Limb (tissue), 2 donors: Measurements from ENCODE around the gene FYN.

Source experiments
- DNase-seq, 2 donors: peaks; one replicate each; pipeline ENCODE4 v3.0.0-alpha.2; 2016; ENCODE audit errors: extremely low spot score in 2 of 2

FYN gene

DNA sequence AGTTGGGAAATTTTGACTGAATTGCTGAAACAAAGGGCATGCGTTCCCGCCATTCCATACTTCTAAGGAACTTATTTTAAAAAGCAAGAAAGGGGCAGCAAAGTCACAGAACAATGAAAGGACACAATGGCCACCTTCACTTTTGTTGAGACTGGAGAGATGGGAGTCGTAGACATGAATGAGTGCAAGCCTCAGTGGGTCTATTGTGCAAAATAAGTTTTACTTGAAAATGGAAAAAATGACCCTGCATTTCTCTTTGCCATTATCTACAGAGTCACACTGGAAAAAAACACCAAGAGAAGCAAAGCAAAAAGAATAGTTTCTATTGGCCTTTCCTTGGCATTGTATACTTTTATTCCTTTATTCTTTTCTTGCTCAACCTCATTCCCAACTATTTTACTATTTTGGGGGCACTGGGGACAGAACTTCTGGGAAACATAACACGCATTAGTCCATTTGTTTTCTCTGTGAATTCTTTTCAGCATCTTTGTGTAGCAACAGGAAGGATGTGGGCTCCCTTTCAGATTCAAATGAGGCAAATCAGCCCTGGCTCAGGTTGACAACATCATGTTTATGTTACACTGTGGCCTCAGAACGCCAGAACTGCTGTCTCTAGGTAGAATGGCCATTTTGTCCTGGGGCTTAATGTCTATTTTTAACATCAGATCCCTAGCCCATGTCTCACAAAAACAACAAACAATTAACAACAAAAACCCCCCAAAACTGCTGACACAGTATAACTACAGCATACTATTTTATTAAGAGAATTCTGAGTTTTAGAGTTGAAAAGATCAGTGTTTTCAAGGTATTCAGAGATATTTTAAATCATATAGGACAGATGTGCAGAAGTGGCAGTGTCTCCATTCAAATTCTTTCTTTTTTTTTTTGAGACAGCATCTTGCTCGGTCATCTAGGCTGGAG lies 122.2 kb downstream of the FYN start:
- DNase-seq = no peak

DNA sequence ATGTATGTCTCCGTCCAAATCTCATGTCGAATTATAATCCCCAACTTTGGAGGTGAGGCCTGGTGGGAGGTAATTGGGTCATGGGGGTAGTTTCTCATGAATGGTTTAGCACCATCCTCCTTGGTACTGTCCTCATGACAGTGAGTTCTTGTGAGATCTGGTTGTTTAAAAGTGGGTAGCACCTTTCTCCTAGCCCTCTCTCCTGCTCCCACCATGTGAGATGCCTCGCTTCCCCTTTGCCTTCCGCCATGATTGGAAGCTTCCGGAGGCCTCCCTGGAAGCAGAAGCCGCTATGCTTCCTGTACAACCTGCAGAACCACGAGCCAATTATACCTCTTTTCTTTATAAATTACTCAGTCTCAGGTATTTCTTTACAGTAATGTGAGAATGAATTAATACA lies 123.1 kb downstream of the FYN start:
- DNase-seq = no peak

DNA sequence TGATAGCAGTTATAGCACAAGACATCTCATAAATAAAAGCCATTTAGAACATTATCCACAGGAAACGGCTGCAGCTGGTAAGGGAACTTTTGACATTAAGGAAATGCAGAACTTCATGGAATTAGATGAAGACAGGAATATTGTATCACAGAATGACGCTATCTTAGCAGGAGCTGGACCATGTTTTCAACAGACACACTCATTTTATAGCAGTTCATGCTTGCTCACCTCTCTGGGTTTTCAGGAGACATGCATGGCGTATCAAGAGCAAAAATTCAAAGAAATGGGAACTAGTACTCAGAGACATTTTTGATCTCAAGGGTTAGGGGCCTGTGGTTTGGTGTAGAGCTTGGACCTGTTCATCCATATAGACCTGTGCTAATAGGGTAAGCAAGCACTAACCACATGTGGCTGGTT lies 125.0 kb downstream of the FYN start:
- no peak for DNase-seq

DNA sequence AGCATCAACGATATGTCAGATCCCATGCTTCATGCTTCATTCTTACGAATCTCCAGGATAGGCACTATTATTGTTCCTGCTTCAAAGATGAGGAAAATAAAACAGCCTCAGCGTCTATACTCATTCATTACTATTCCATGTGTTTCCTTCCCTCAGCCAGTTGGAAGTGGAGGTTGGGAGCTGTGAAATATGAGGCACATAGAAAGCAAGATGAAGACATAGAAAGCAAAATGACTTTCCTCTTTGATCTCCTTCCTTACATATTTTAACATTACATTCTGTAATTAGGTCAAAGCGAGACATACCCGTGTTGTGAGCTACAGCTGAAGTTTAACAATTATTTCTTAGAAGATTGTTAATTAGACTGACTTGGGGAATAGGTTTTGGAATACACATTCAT lies 125.4 kb downstream of the FYN start:
- peak in 1 of 2 donors; percentile 44 for DNase-seq

DNA sequence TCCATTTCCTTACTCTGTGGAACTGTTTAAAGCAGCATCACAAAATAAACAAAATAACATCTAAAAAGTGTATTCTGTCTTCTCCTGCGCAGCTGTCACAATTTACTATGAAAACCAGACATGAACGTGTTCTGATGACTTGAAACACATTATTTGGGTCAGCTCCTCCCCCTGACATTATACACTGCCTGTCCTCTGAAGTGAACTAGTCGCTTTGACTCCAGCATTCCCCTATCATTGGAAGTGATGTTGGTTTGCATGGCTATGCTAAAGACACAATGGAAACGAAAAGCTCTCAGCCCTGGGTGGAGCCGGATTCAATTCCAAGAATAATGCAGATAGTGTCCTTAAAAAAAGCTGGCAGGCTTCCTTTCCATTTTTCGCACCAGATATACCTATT lies 125.9 kb downstream of the FYN start:
- no peak for DNase-seq

DNA sequence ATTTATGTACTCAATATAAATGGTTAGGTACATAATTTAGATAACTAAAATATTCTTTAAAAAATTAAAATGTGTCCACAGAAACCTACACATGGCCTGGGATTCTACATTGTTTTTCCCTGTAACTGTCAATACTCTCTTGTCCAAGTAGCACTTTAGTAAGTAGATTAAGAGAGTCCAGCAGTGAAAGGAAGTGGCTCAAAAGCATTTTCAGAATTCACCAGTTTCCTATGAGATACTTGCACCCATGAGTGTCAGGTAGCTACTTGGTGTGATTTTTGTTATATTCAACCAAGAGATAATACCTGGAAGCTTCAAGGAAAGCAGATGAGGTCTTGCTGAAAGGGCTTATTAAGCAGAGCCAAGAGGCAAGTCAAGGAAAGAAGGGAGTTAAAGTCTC lies 126.3 kb downstream of the FYN start:
- no peak for DNase-seq

DNA sequence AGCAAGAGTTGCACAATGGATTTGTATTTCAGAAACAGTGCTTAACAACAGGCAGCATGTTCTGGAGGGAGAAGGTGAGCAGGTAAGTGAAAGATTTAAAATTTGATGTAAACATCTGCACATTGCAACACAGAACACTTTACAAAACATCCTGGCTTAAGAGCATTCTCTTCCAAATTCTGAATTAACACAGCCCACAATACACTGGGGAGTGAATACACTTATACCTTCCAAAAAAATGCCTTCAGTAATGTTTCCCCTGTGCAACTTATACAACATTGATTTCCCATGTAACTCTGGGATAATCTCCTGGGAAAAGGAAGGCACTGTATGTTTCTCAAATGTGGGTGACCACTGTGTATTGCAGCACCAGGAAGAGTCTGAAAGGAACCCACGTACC lies 127.6 kb downstream of the FYN start:
- no peak for DNase-seq

DNA sequence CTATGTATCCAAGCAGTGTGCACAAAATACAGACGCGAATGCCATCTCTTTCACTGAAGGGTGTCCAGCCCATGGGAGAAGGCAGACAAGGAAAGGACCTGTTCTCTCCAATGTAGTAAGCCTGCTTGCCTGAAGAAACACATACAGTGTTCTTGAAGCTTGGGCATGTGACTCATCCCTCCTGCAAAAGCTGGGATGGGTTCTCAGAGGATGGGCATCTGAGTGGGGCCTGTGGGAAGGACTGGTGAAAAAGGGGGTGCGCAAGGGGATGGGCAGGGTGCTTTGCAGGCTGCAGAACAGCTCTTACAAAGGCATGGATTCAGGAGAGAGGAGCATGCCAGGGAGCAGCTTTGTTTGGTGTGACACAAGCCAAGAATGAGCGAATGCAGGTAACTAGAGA lies 128.1 kb downstream of the FYN start:
- no peak for DNase-seq

DNA sequence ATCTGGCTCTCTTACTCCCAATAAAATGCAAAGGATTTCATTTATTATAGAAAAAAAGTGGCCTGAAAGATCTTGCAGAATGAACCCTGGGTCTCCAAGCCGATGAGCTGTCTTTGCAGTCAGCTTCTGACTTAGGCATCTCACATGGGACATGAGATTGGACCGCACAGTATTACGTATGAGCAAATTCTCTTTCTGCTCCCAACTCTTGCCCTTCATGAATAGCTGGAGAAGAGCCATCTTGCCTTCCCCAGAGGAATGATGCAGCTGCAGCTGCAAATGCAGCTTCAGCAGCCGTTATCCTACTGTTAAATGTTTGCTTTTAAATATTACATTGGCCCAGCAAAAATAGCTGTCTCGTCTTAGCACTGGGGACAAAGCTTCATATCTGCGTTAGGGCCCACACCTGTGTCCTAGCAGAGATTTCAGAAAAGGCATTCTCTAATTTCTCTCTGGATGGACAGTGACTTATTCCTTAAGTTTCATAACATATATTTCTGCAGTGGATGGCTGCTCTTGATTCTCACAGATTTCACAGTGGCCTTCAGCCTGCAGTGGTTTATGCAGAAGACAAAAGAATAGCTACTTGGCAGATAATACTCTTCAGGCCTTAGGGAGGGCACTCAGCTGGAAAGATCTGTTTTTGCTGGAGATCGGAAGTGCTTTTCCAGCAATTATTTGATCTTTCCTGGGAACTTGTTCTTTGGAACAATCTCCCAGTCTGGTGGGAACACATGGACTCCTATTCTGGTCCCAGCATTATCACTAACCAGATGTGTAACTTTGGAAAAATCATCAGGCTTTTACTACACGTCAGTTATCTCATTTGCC lies 129.2 kb downstream of the FYN start:
- peak; percentile 74 to 82 for DNase-seq

DNA sequence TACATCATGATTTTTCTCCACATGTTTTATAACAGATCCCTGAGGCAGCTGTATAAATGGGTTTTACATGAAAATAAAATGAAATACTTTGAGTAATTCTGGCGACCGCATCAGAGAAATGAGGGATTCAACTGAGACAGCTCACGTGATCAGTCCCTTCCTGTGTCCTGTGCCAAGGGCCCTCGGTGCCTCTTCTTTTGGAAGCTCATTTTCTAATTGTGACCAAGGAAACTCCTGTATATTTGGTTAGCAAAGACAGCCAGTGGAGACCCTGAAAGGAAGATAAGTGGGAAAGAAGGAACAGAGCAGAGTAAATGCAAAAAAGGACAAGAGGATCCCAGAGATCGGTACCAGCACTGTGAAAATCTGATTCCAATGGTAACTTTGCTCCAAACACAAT lies 129.9 kb downstream of the FYN start:
- DNase-seq = no peak

DNA sequence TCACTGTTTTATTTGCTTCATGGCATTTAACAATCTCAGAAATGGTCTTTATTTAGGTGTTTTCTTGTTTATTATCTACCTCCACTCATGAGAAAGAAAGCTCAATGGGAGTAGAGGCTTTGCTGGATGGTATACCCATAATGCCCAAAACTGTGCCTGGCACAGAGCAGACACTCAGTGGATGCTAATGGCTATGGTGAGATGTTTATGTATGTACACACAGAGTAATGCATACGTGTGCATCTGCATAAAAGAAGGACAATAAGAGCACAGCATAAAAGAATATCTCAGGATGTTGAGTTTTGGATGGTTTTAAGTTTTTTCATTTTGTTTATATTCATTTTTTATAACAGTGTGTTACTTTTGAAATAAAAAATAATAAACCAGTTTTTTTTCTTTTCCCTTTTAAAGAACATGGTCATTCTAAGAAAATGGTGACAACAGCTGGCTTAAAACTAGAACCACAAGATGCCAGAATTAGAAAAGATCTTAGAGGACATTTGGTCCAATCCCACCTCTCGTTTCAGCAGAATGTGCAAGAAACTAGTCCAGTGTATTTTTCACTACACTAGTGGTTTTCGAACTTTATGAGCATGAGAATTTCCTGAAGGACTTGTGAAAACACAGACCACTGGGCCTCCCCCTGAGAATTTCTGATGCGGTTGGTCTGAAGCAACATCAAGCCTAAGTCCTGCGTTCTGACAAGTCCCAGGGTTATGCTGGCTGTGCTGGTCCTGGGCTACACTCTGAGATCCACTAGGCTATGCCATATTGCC lies 131.9 kb downstream of the FYN start:
- no peak for DNase-seq

DNA sequence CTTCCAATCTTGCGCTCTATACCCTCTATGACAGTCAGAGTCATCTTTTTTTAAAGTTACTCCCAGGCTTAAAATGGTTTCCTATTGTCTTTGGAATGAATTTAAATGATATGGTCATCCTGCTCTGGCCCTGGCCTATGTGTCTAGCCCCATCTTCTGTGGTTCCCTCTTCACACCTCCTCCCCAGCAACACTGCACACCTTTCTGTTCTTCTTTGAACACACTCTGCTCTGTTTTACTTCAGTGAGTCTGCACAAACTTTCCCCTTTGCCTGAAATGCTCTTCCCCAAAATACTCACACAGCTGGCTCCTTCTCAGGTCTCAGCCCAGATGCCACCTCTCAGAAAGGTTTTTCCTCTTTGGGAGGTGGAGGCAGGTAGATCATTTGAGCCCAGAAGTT lies 132.7 kb downstream of the FYN start:
- no peak for DNase-seq

DNA sequence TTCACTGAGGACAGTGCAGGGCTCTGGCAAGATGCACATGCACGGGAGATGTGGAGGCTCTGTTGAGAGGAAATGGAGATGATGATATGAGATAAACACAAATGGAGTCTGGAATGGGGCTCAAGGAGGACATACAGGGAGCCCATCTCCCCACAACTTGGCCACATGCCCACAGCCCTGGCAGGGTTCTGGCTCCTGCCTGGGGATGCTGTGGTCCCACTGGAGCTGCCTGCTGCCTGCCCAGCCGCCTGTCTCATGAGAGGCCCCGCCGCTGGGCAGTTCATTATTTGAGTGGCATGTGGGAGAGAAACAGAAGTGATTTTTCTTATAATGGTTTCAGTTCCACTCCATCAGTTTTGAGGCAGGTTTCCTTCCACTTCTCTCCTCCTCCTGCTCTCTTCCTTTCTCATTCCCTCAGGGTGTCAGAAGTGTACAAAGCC lies 134.0 kb downstream of the FYN start:
- no peak for DNase-seq

DNA sequence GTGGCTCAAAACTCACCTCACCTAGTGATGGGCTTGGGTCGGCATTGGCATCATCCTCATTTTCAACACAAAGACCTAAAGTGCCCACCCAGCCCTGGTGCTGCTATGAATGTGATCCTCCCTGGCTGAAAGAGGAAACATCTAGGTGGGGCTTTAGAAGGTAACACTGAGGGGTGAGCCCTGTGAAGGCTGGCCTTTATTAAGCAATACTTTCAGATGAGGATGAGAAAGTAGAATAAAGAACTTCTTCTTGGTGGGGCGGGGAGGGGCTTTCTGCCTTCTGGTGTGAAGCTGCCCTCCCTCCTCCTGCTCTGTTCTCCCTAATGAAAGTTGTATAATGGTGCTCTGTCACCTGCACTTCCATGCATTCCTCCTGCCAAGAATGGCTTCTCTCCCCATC lies 134.6 kb downstream of the FYN start:
- no peak for DNase-seq

DNA sequence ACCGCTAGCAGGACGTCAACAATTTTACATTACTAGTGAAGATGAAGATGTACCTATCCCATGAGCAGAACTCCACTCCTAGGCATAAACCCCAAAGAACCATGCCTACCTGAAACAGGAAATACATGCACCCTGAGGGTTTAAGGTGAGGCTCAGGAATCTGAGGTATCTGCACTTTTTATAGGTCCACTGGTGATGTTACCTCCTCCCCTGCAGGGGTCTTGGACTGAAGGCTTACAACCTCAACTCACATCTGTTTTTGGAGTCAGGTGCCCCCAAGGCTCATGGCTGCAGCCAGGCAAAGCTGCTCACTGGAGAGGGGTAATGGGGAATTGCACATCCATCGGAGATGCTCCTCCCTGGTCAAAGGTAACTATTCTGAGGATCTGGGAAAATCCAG lies 135.1 kb downstream of the FYN start:
- no peak for DNase-seq

DNA sequence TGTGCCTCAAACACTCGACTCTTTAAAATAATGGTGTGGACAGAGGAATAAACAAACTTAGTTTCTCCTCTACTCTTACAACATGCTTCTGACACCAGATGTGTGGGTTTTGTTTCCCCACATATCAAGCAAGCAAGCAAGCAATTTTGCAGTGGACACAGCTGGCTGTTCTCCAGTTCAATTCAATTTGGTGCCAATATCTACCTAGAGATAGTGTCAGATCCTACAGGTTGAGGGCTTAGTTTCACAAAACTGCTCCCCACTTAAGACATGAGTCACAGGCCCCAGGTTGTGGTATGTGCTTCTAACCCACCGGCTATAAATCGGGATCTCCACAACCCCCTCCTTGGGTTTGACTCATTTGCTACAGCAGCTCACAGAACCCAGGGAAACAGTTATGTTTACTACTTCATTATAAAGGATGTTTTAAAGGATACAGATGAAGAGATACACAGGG lies 136.2 kb downstream of the FYN start:
- no peak for DNase-seq

DNA sequence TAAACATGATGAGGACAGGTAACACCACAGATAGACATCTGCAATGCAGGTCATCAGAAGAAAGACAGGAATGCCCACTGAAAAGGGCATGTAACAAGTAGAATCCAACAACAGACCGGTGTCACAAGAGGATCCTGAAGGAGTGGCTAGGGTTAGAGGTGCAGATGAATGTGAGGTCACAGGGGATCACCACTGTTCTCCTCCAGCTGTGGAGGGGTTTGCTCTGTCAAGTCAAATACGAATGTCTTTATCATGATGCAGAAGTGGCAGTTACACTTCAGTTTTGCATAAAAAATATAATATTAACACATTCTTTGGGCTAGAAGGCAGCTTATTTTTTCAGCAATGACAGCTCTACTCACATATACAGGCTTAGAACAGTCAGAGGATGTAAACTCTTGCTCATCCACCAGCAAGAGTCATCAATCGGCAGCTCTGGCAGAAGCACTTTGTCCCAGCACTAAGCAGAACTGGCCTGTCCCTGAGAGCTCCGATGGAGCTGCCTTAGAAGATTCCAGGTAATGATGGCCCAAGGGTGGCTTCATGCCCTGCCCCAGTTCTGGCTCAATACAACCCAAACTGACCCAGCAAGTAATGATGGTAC lies 137.1 kb downstream of the FYN start:
- DNase-seq = no peak

DNA sequence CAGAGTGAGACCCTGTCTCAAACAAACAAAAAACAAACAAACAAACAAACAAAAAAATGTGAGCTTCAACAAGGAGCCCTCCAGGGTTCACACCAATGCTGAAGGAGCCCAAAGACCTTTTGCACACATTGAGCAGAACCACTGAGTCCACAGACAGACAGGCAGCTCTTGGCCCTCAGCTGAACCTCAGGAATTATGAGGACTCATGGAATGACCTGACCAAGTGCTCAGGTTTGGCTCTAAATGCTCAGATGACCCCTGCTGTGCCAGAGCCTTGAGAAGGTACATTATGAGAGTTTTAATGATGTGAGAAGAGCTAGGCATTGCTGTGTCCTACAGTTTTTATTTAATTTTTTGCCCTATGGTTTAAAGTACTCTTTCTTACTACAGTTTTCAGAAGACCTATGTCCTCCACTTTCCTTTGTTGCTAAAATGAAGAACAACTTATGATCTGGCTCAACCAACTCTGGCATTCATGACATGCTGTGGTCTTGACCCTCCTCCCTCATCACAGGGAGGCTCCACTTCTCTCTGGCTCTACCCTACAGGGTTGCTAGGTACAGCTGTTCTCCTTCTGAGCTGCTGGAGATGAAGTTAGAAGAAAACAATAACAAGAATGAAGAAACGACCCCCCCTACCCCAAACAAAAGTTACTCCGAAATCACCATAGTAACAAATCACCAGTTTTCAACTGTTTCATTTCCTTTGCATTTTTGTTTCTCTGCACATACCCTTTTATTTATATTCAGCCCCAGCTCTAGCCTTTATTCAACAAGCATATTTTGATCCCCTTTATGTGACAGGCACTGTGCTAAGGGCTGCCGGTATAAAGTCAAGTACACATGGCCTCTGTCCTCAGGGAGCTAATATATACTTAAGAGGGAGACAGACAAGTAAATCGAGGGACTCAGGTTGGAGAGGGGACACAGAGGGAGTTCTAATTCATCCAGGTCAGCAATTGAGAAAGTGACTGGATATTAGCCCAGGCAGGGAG lies 138.9 kb downstream of the FYN start:
- no peak for DNase-seq

DNA sequence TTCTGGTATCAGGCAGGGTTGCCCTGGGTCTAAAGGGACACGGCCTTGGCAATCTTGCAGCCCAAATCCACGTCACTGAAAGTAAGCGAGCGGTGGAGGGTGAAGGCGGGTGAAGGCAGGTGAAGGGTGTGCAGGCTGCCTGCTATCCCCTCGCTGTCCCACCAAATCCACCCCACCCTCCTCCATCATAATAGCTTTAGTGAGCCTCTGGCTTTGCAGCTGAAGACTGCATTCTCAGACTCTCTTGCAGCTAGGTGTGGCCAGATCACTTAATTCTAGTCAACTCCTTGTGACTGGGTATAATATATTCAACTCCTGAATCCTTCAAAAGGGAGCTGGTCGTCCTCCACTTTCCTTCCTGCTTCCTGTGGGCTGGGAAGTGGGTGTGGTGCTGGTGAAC lies 140.9 kb downstream of the FYN start:
- DNase-seq = no peak
